Measurements from ENCODE around the gene RASSF1.

RASSF1 gene

GRCh38 chr3:50364573-50365079, 24.0 kb upstream of the RASSF1 start:
- peaks cover 2% of the 10 kb centered on the region for H3K4me1 ChIP-seq (ENCODE audit: control insufficient read depth, insufficient read depth, low read length)
- no peak for DNase-seq (ENCODE audit: low read depth)
- H3K27me3 ChIP-seq (replicated peaks; ENCODE audit: control insufficient read depth, insufficient read depth, low read length) = peaks cover 34% of the 10 kb centered on the region
- peak overlapping the region; percentile 68 for H3K4me3 ChIP-seq (ENCODE audit: low read length)
- H3K9ac ChIP-seq (ENCODE audit: low read length) = peak overlapping the region; percentile 70
- no peaks in the 10 kb centered on the region for H3K9me3 ChIP-seq (ENCODE audit: control insufficient read depth, low read length)
- no peaks in the 10 kb centered on the region for H3K36me3 ChIP-seq (ENCODE audit: control insufficient read depth, insufficient read depth, low read length, severe bottlenecking)

- Histone ChIP-seq H3K4me1 (ENCODE audit: control insufficient read depth, insufficient read depth, low read length) (peaks cover 33% of the 10 kb centered on the region), H3K27me3 (replicated peaks; ENCODE audit: control insufficient read depth, insufficient read depth, low read length) (no peaks in the 10 kb centered on the region), H3K4me3 (ENCODE audit: low read length) (peak overlapping the region; percentile 93), H3K36me3 (ENCODE audit: control insufficient read depth, insufficient read depth, low read length, severe bottlenecking) (peaks cover 7% of the 10 kb centered on the region), H3K9ac (ENCODE audit: low read length) (no peak overlapping the region), H3K9me3 (ENCODE audit: control insufficient read depth, low read length) (no peaks in the 10 kb centered on the region)
- DNase-seq (ENCODE audit: low read depth) = no peak
Observed at GRCh38 chr3:50359760-50360110, 19.1 kb upstream of the RASSF1 start.

GRCh38 chr3:50358911-50359759, 18.5 kb upstream of the RASSF1 start, which contains the start of gene TMEM115:
TMEM115 (minus strand) TSS chr3:50359521; CDS start chr3:50359063, 458 bp downstream.
- Histone ChIP-seq H3K9ac (ENCODE audit: low read length) (peak within 1 kb of the TSS; percentile 98), H3K4me3 (ENCODE audit: low read length) (peak within 1 kb of the TSS; percentile 93), H3K36me3 (ENCODE audit: control insufficient read depth, insufficient read depth, low read length, severe bottlenecking) (peaks cover 13% of the 10 kb centered on the region), H3K9me3 (ENCODE audit: control insufficient read depth, low read length) (no peaks in the 10 kb centered on the region), H3K27me3 (replicated peaks; ENCODE audit: control insufficient read depth, insufficient read depth, low read length) (no peaks in the 10 kb centered on the region), H3K4me1 (ENCODE audit: control insufficient read depth, insufficient read depth, low read length) (peaks cover 31% of the 10 kb centered on the region)
- DNase-seq (ENCODE audit: low read depth) = peak; percentile 99

GRCh38 chr3:50358355-50358910, 17.8 kb upstream of the RASSF1 start:
- Histone ChIP-seq H3K36me3 (ENCODE audit: control insufficient read depth, insufficient read depth, low read length, severe bottlenecking) (peaks cover 20% of the 10 kb centered on the region), H3K9ac (ENCODE audit: low read length) (peak overlapping the region; percentile 98), H3K4me3 (ENCODE audit: low read length) (peak overlapping the region; percentile 93), H3K27me3 (replicated peaks; ENCODE audit: control insufficient read depth, insufficient read depth, low read length) (no peaks in the 10 kb centered on the region), H3K9me3 (ENCODE audit: control insufficient read depth, low read length) (no peaks in the 10 kb centered on the region), H3K4me1 (ENCODE audit: control insufficient read depth, insufficient read depth, low read length) (peaks cover 31% of the 10 kb centered on the region)
- DNase-seq (ENCODE audit: low read depth) = no peak

GRCh38 chr3:50357481-50357880, 16.8 kb upstream of the RASSF1 start:
- H3K4me1 ChIP-seq (ENCODE audit: control insufficient read depth, insufficient read depth, low read length) = peaks cover 31% of the 10 kb centered on the region
- H3K4me3 ChIP-seq (ENCODE audit: low read length) = peak overlapping the region; percentile 93
- no peak for DNase-seq (ENCODE audit: low read depth)
- H3K27me3 ChIP-seq (replicated peaks; ENCODE audit: control insufficient read depth, insufficient read depth, low read length) = no peaks in the 10 kb centered on the region
- peaks cover 25% of the 10 kb centered on the region for H3K36me3 ChIP-seq (ENCODE audit: control insufficient read depth, insufficient read depth, low read length, severe bottlenecking)
- peak overlapping the region; percentile 98 for H3K9ac ChIP-seq (ENCODE audit: low read length)
- H3K9me3 ChIP-seq (ENCODE audit: control insufficient read depth, low read length) = no peaks in the 10 kb centered on the region

- H3K27me3 ChIP-seq (replicated peaks; ENCODE audit: control insufficient read depth, insufficient read depth, low read length) = no peaks in the 10 kb centered on the region
- peak overlapping the region; percentile 93 for H3K4me3 ChIP-seq (ENCODE audit: low read length)
- H3K36me3 ChIP-seq (ENCODE audit: control insufficient read depth, insufficient read depth, low read length, severe bottlenecking) = peaks cover 25% of the 10 kb centered on the region
- H3K9me3 ChIP-seq (ENCODE audit: control insufficient read depth, low read length) = no peaks in the 10 kb centered on the region
- H3K9ac ChIP-seq (ENCODE audit: low read length) = peak overlapping the region; percentile 98
- peaks cover 34% of the 10 kb centered on the region for H3K4me1 ChIP-seq (ENCODE audit: control insufficient read depth, insufficient read depth, low read length)
- DNase-seq (ENCODE audit: low read depth) = no peak
Observed at GRCh38 chr3:50356553-50356952, 15.9 kb upstream of the RASSF1 start.

- H3K9ac ChIP-seq (ENCODE audit: low read length) = peak overlapping the region; percentile 16
- peaks cover 40% of the 10 kb centered on the region for H3K4me1 ChIP-seq (ENCODE audit: control insufficient read depth, insufficient read depth, low read length)
- peaks cover 25% of the 10 kb centered on the region for H3K36me3 ChIP-seq (ENCODE audit: control insufficient read depth, insufficient read depth, low read length, severe bottlenecking)
- DNase-seq (ENCODE audit: low read depth) = no peak
- H3K27me3 ChIP-seq (replicated peaks; ENCODE audit: control insufficient read depth, insufficient read depth, low read length) = no peaks in the 10 kb centered on the region
- peak overlapping the region; percentile 93 for H3K4me3 ChIP-seq (ENCODE audit: low read length)
- no peaks in the 10 kb centered on the region for H3K9me3 ChIP-seq (ENCODE audit: control insufficient read depth, low read length)
Observed at GRCh38 chr3:50355829-50356552, 15.4 kb upstream of the RASSF1 start.

- Histone ChIP-seq H3K9me3 (ENCODE audit: control insufficient read depth, low read length) (no peaks in the 10 kb centered on the region), H3K9ac (ENCODE audit: low read length) (no peak overlapping the region), H3K36me3 (ENCODE audit: control insufficient read depth, insufficient read depth, low read length, severe bottlenecking) (peaks cover 25% of the 10 kb centered on the region), H3K27me3 (replicated peaks; ENCODE audit: control insufficient read depth, insufficient read depth, low read length) (no peaks in the 10 kb centered on the region), H3K4me3 (ENCODE audit: low read length) (no peak overlapping the region), H3K4me1 (ENCODE audit: control insufficient read depth, insufficient read depth, low read length) (peaks cover 46% of the 10 kb centered on the region)
- no peak for DNase-seq (ENCODE audit: low read depth)
Observed at GRCh38 chr3:50354850-50355249, 14.2 kb upstream of the RASSF1 start.

- no peak for DNase-seq (ENCODE audit: low read depth)
- peaks cover 25% of the 10 kb centered on the region for H3K36me3 ChIP-seq (ENCODE audit: control insufficient read depth, insufficient read depth, low read length, severe bottlenecking)
- no peaks in the 10 kb centered on the region for H3K27me3 ChIP-seq (replicated peaks; ENCODE audit: control insufficient read depth, insufficient read depth, low read length)
- peaks cover 52% of the 10 kb centered on the region for H3K4me1 ChIP-seq (ENCODE audit: control insufficient read depth, insufficient read depth, low read length)
- H3K9me3 ChIP-seq (ENCODE audit: control insufficient read depth, low read length) = no peaks in the 10 kb centered on the region
- H3K9ac ChIP-seq (ENCODE audit: low read length) = no peak overlapping the region
- H3K4me3 ChIP-seq (ENCODE audit: low read length) = no peak overlapping the region
Observed at GRCh38 chr3:50354186-50354764, 13.6 kb upstream of the RASSF1 start.

GRCh38 chr3:50353245-50354004, 12.8 kb upstream of the RASSF1 start:
- no peak overlapping the region for H3K9ac ChIP-seq (ENCODE audit: low read length)
- no peak overlapping the region for H3K4me3 ChIP-seq (ENCODE audit: low read length)
- no peak for DNase-seq (ENCODE audit: low read depth)
- no peaks in the 10 kb centered on the region for H3K9me3 ChIP-seq (ENCODE audit: control insufficient read depth, low read length)
- peaks cover 29% of the 10 kb centered on the region for H3K36me3 ChIP-seq (ENCODE audit: control insufficient read depth, insufficient read depth, low read length, severe bottlenecking)
- H3K4me1 ChIP-seq (ENCODE audit: control insufficient read depth, insufficient read depth, low read length) = peaks cover 52% of the 10 kb centered on the region
- H3K27me3 ChIP-seq (replicated peaks; ENCODE audit: control insufficient read depth, insufficient read depth, low read length) = no peaks in the 10 kb centered on the region
